ENCODE data around the gene CSH1. TPM values are rescaled to one million over a fixed set of nuclear protein-coding genes. Genes with fewer than 3 reads are reported as not detected.
A peak's percentile ranks its signal among the peaks of the same experiment; 100 is the strongest.

The CSH1 gene
- total RNA-seq, 1 experiment from 2014 or later, result not detected

DNA sequence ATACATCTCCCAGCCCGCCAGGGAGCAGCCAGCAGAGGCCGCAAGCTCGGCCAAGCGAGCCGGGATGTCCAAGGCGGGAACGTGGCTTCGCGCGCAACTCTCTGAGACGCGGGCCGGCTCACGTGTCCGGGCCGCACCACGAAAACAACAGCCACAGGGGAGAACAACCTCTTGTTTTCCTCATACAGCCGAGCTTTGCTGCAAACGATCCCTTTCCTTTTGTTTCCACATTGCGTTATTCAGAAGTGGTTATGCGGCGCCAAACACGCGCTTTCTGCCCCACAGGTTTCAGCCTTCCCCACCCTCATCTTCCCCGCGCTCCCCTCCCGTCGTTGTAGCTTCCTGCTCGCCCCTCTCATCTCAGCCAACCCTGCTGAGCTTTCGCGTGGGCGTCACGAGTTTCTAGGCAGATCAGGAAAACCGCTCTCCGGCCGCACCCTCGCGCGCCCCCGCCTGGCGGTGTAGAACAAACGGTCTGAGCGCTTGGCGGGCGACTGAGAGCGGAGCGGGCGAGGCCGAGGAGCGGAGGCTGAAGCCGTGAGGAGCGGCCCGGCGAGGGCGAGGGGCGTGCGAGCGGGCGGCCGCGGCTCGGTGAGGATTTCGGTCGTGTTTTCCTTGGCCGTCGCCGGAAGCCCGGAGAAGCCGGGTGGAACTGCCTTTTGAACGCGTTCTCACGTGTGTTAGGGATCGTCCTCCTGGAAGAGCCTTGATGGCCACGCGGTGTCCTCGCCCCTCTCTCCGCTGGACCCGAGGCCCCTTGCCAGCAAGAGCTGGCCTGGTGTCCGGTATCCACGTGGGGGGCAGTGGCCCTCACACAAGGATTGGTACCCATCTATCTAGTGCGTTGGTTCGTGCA lies 47.3 kb downstream of the CSH1 start:
- H3K27ac Mint-ChIP-seq (ENCODE audit: unreplicated experiment), result peak overlapping the region; percentile 84
- TF ChIP-seq, protein P1, sequence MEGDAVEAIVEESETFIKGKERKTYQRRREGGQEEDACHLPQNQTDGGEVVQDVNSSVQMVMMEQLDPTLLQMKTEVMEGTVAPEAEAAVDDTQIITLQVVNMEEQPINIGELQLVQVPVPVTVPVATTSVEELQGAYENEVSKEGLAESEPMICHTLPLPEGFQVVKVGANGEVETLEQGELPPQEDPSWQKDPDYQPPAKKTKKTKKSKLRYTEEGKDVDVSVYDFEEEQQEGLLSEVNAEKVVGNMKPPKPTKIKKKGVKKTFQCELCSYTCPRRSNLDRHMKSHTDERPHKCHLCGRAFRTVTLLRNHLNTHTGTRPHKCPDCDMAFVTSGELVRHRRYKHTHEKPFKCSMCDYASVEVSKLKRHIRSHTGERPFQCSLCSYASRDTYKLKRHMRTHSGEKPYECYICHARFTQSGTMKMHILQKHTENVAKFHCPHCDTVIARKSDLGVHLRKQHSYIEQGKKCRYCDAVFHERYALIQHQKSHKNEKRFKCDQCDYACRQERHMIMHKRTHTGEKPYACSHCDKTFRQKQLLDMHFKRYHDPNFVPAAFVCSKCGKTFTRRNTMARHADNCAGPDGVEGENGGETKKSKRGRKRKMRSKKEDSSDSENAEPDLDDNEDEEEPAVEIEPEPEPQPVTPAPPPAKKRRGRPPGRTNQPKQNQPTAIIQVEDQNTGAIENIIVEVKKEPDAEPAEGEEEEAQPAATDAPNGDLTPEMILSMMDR (IDR thresholded peaks at IDR 0.05; ENCODE audit: unreplicated experiment), result peak; percentile 64
- peak; percentile 92 for DNase-seq
- BruUV-seq (replicated peaks), result no TSS peak
- H3K9me3 Mint-ChIP-seq (ENCODE audit: low read depth, unreplicated experiment), result no peaks in the 10 kb centered on the region
- H3K27me3 Mint-ChIP-seq (ENCODE audit: unreplicated experiment), result no peaks in the 10 kb centered on the region
- CTCF ChIA-PET, result interaction anchor here (0.7 kb wide), 3 partner anchors 11 to 1346 kb away, joined by 3 to 10 read pairs (median 7); no protein-coding TSS in a partner anchor
- H3K4me1 Mint-ChIP-seq (ENCODE audit: low read depth, unreplicated experiment), result no peaks in the 10 kb centered on the region
- intact Hi-C loops (cut with micrococcal nuclease; ENCODE audit: unreplicated experiment), result no loop called here
- peak overlapping the region; percentile 48 for H3K4me3 Mint-ChIP-seq (ENCODE audit: low read depth, unreplicated experiment)
- H3K36me3 Mint-ChIP-seq (ENCODE audit: insufficient read depth, unreplicated experiment), result peaks cover 14% of the 10 kb centered on the region

DNA sequence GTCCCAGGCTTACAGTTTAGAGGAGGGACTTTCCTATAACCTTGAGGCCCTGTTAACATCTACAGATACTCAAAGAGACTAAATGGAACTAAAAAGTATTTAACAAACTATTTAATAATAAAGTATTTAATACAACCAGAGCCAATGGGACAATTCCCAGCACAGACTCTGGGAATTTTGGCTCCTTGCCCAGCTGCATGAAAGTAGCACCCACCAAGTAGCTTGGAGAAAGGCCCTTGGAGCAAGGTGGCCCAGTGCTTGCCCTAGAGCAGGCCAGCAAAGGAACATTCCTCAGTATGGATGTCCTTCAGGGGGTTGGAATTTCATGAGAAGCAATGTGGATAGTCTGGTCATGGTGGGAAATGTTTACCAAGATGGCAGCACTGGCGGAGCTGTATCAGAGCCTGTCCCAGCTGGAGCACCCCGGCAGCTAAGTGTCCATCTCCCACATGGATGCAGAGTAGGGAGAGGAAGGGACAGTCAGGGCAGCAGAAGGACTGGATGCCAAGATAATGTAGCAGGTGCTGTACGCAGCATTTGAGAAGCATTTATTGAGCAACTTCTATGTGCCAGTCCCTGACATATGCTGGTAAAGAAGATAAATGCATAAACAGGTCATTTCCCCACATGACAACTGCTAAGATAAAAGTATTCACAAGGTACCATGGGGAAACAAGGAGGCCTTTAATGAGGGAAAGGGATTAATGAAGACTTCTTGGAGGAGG lies 48.7 kb downstream of the CSH1 start:
- no TSS peak for BruUV-seq (replicated peaks)
- Mint-ChIP-seq H3K36me3 (ENCODE audit: insufficient read depth, unreplicated experiment) (peaks cover 26% of the 10 kb centered on the region), H3K4me1 (ENCODE audit: low read depth, unreplicated experiment) (no peaks in the 10 kb centered on the region), H3K9me3 (ENCODE audit: low read depth, unreplicated experiment) (no peaks in the 10 kb centered on the region), H3K27me3 (ENCODE audit: unreplicated experiment) (no peaks in the 10 kb centered on the region), H3K27ac (ENCODE audit: unreplicated experiment) (peak overlapping the region; percentile 71), H3K4me3 (ENCODE audit: low read depth, unreplicated experiment) (no peak overlapping the region)
- TF ChIP-seq, protein P1 (IDR thresholded peaks at IDR 0.05; ENCODE audit: unreplicated experiment), result no peak
- intact Hi-C loops (cut with micrococcal nuclease; ENCODE audit: unreplicated experiment), result no loop called here
- DNase-seq, result no peak
- CTCF ChIA-PET, result no interaction called here

- Mint-ChIP-seq H3K9me3 (ENCODE audit: low read depth, unreplicated experiment) (no peaks in the 10 kb centered on the region), H3K4me1 (ENCODE audit: low read depth, unreplicated experiment) (peaks cover 8% of the 10 kb centered on the region), H3K27ac (ENCODE audit: unreplicated experiment) (no peak overlapping the region), H3K27me3 (ENCODE audit: unreplicated experiment) (no peaks in the 10 kb centered on the region), H3K36me3 (ENCODE audit: insufficient read depth, unreplicated experiment) (peaks cover 47% of the 10 kb centered on the region), H3K4me3 (ENCODE audit: low read depth, unreplicated experiment) (no peak overlapping the region)
- DNase-seq, result no peak
- intact Hi-C loops (cut with micrococcal nuclease; ENCODE audit: unreplicated experiment), result no loop called here
- CTCF ChIA-PET, result no interaction called here
- TF ChIP-seq, protein P1 (IDR thresholded peaks at IDR 0.05; ENCODE audit: unreplicated experiment), result no peak
- no TSS peak for BruUV-seq (replicated peaks)
These were observed 50.9 kb downstream of the CSH1 start for GRCh38 chr17:63845509-63845908.

Other genes starting within 250 kb of the CSH1 start
- gene LIMD2, start 196.4 kb downstream of the CSH1 start, total RNA-seq (2022), result 5.0 and 8.0 TPM in 2 replicates
- gene STRADA, start 154.8 kb downstream of the CSH1 start, total RNA-seq (2022), result 18.1 and 18.2 TPM in 2 replicates
- gene CCDC47, start 123.0 kb downstream of the CSH1 start, total RNA-seq (2022), result 80.5 and 82.0 TPM in 2 replicates
- 87.8 and 99.5 TPM in 2 replicates for gene DDX42, start 122.4 kb downstream of the CSH1 start, total RNA-seq (2022)
- 91.4 and 95.1 TPM in 2 replicates for gene PSMC5, start 69.1 kb downstream of the CSH1 start, total RNA-seq (2022)
- 43.3 and 46.0 TPM in 2 replicates for gene FTSJ3, start 68.9 kb downstream of the CSH1 start, total RNA-seq (2022)
- gene SMARCD2, start 53.9 kb downstream of the CSH1 start, total RNA-seq (2022), result 46.7 and 50.6 TPM in 2 replicates
- gene CSH2, start 22.9 kb downstream of the CSH1 start, total RNA-seq (2022), result not detected in 2 replicates
- not detected in 2 replicates for gene GH2, start 14.6 kb downstream of the CSH1 start, total RNA-seq (2022)
- not detected in 2 replicates for gene CSHL1, start 14.7 kb upstream of the CSH1 start, total RNA-seq (2022)
- not detected in 2 replicates for gene GH1, start 22.3 kb upstream of the CSH1 start, total RNA-seq (2022)
- gene CD79B, start 35.8 kb upstream of the CSH1 start, total RNA-seq (2022), result not detected in 2 replicates
- gene SCN4A, start 76.3 kb upstream of the CSH1 start, total RNA-seq (2022), result not detected in 2 replicates
- 0.47 and 0.61 TPM in 2 replicates for gene PRR29, start 101.8 kb upstream of the CSH1 start, total RNA-seq (2022)
- 3.6 and 4.4 TPM in 2 replicates for gene ICAM2, start 124.1 kb upstream of the CSH1 start, total RNA-seq (2022)
- gene ERN1, start 233.6 kb upstream of the CSH1 start, total RNA-seq (2022), result 16.5 and 17.3 TPM in 2 replicates

Data from Calu3 (cell line).